Psoas muscle (tissue), 8 donors: ENCODE results near the gene PAM. TPM values are rescaled to one million over a fixed set of nuclear protein-coding genes. Genes with fewer than 3 reads are reported as not detected.

Source experiments
- ATAC-seq, 4 donors: fragments of 200-7000 bp; cut with Tn5 transposase; one replicate each; pipeline ENCODE4 v1.9.1; 2020; ENCODE audit warnings: moderate library complexity in 3 of 4, mild to moderate bottlenecking in 2 of 4
- DNase-seq, 2 donors: peaks; one replicate each; pipeline ENCODE4 v3.0.0-alpha.2; 2020
- H3K27ac ChIP-seq: fragments of 200-600 bp; one replicate; pipeline ENCODE4 v1.8.0; 2022
- H3K27me3 ChIP-seq, 3 donors: fragments of 200-600 bp in 1 of 3; one replicate each; pipeline versions ENCODE4 v1.6.1 to v1.8.0; 2013 to 2022; ENCODE audit warnings: low read length in 2 of 3, mild to moderate bottlenecking in 2 of 3, moderate library complexity in 1 of 3; ENCODE audit not compliant: insufficient read depth in 3 of 3
- H3K36me3 ChIP-seq, 2 donors: fragments of 200-600 bp in 1 of 2; one replicate each; pipeline versions ENCODE4 v1.6.1 to v1.8.0; 2013 to 2022; ENCODE audit warnings: low read depth in 1 of 2, mild to moderate bottlenecking in 1 of 2, moderate library complexity in 1 of 2; ENCODE audit not compliant: insufficient read depth in 1 of 2
- H3K4me1 ChIP-seq: fragments of 200-600 bp; one replicate; pipeline ENCODE4 v1.8.0; 2022
- H3K4me3 ChIP-seq: fragments of 200-600 bp; one replicate; pipeline ENCODE4 v1.8.0; 2022; ENCODE audit warnings: mild to moderate bottlenecking
- H3K9me3 ChIP-seq: fragments of 200-600 bp; one replicate; pipeline ENCODE4 v1.8.0; 2022
- CTCF ChIP-seq: fragments of 200-600 bp; IDR thresholded peaks from one replicate; pipeline ENCODE4 v1.8.0; 2022; ENCODE audit warnings: antibody characterized with exemption
- WGBS, 3 donors: extraction: QIAGEN DNeasy Blood & Tissue Kit; methylation state at CpG; one replicate each; pipeline versions ENCODE4 v1.1.6 to v1.1.7; 2013; 5-methylcytosine and 5-hydroxymethylcytosine counted together
- intact Hi-C, 2 donors: fragments of 100-400 bp; cut with DNase I; formaldehyde crosslinking; loops; one replicate each; pipeline versions ENCODE4 v1.11.0 to v1.14.2; 2022
- polyA plus RNA-seq, 3 donors: library from polyadenylated mRNA; stranded (reverse); fragments of 200-250 nt; gene quantifications; one replicate each; pipeline ENCODE4 v1.2.3, GENCODE V29; 2013
- total RNA-seq, 4 donors: library from RNA; stranded (reverse); fragmentation: NEBNext Ultra II Directional in 2 of 4; extraction: Animal tissue kit (Norgen Biotek cat#: 25700) in 2 of 4; gene quantifications; one replicate each; pipeline versions ENCODE4 v1.2.1 to v1.2.4, GENCODE V29; 2021 to 2023
- donor health status: healthy with polysubstance abuse.
- donor health status: DM: no; HTN: no; CAD: no; lungs with moderate emphysema.
- donor health status: Bipolar disorder and iron deficiency.
- donor health status: healthy.
- donor health status: DM: yes; HTN: yes; CAD: no.
- donor health status: DM: no; HTN: no; CAD: no.
- donor health status: DM: no; HTN: no; CAD: no.
- donor health status: DM: yes; HTN: yes; CAD: no.

Gene PAM
- total and polyA plus RNA-seq, 7 donors: 29.5 to 279 (median 191) TPM

- H3K4me1 ChIP-seq: peaks cover 48% of the 10 kb centered on the region
- intact Hi-C loops: loop anchor here (5.0 kb wide), 1 partner anchor 68 kb away; no protein-coding TSS in a partner anchor
- no peaks in the 10 kb centered on the region for H3K27me3 ChIP-seq
- no peaks in the 10 kb centered on the region for H3K9me3 ChIP-seq
- DNase-seq: no peak
- H3K27ac ChIP-seq: peak overlapping the region; percentile 91
- no peak overlapping the region for H3K4me3 ChIP-seq
- ATAC-seq: peak; percentile 76 to 86 (median 77)
- no peaks in the 10 kb centered on the region for H3K36me3 ChIP-seq
- 6 to 14% (median 6%) methylated on average over 2 of the region's 2 CpGs for WGBS, 3 donors
- no peak for TF ChIP-seq CTCF
These were observed 43.9 kb downstream of the PAM start for GRCh38 chr5:102799017-102799416.

- Histone ChIP-seq H3K27ac (no peak overlapping the region), H3K27me3 (no peaks in the 10 kb centered on the region), H3K4me3 (no peak overlapping the region), H3K4me1 (peaks cover 43% of the 10 kb centered on the region), H3K9me3 (no peaks in the 10 kb centered on the region), H3K36me3 (no peaks in the 10 kb centered on the region)
- 72 to 83% (median 72%) methylated on average over 2 of the region's 2 CpGs for WGBS, 3 donors
- intact Hi-C loops: no loop called here
- DNase-seq: no peak
- ATAC-seq: no peak
- no peak for TF ChIP-seq CTCF
These were observed 45.3 kb downstream of the PAM start for GRCh38 chr5:102800427-102800826.

GRCh38 chr5:102801371-102801770 is 46.3 kb downstream of the PAM start:
- Histone ChIP-seq H3K4me3 (no peak overlapping the region), H3K9me3 (no peaks in the 10 kb centered on the region), H3K36me3 (no peaks in the 10 kb centered on the region), H3K4me1 (peaks cover 46% of the 10 kb centered on the region), H3K27me3 (no peaks in the 10 kb centered on the region), H3K27ac (no peak overlapping the region)
- intact Hi-C loops: no loop called here
- 47 to 57% (median 56%) methylated on average over 3 of the region's 3 CpGs for WGBS, 3 donors
- ATAC-seq (no peak), DNase-seq (no peak)
- no peak for TF ChIP-seq CTCF

- Histone ChIP-seq H3K4me1 (peaks cover 49% of the 10 kb centered on the region), H3K27ac (no peak overlapping the region)
These were observed 47.8 kb downstream of the PAM start for GRCh38 chr5:102802708-102803458.

More at GRCh38 chr5:102802708-102803458, 47.8 kb downstream of the PAM start:
- no peak for TF ChIP-seq CTCF
- ATAC-seq (no peak), DNase-seq (no peak)
- intact Hi-C loops: no loop called here
- WGBS, 3 donors: 87 to 91% (median 90%) methylated on average over 6 of the region's 6 CpGs
- Histone ChIP-seq H3K4me3 (no peak overlapping the region), H3K27me3 (no peaks in the 10 kb centered on the region), H3K9me3 (no peaks in the 10 kb centered on the region), H3K36me3 (no peaks in the 10 kb centered on the region)
